ENCODE measurements around the gene VPS45.

- TF ChIP-seq CTCF (IDR thresholded peaks at IDR 0.05; ENCODE audit: insufficient read depth, low read length): no peak
- TF ChIP-seq GABPA (IDR thresholded peaks at IDR 0.05; ENCODE audit: low read depth): no peak
- no peak for TF ChIP-seq SPI1 (IDR thresholded peaks at IDR 0.05; ENCODE audit: borderline replicate concordance, low read depth)
- TF ChIP-seq, protein P1, sequence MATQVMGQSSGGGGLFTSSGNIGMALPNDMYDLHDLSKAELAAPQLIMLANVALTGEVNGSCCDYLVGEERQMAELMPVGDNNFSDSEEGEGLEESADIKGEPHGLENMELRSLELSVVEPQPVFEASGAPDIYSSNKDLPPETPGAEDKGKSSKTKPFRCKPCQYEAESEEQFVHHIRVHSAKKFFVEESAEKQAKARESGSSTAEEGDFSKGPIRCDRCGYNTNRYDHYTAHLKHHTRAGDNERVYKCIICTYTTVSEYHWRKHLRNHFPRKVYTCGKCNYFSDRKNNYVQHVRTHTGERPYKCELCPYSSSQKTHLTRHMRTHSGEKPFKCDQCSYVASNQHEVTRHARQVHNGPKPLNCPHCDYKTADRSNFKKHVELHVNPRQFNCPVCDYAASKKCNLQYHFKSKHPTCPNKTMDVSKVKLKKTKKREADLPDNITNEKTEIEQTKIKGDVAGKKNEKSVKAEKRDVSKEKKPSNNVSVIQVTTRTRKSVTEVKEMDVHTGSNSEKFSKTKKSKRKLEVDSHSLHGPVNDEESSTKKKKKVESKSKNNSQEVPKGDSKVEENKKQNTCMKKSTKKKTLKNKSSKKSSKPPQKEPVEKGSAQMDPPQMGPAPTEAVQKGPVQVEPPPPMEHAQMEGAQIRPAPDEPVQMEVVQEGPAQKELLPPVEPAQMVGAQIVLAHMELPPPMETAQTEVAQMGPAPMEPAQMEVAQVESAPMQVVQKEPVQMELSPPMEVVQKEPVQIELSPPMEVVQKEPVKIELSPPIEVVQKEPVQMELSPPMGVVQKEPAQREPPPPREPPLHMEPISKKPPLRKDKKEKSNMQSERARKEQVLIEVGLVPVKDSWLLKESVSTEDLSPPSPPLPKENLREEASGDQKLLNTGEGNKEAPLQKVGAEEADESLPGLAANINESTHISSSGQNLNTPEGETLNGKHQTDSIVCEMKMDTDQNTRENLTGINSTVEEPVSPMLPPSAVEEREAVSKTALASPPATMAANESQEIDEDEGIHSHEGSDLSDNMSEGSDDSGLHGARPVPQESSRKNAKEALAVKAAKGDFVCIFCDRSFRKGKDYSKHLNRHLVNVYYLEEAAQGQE (IDR thresholded peaks at IDR 0.05; ENCODE audit: insufficient replicate concordance, low read depth): no peak
- no peak for TF ChIP-seq POLR2AphosphoS5 (IDR thresholded peaks at IDR 0.05; ENCODE audit: low read depth)
Observed at GRCh38 chr1:150076066-150076465, 8.5 kb downstream of the VPS45 start.
